Measurements from ENCODE around the gene MPL.

Gene MPL

GRCh38 chr1:43360616-43361015 lies 23.0 kb downstream of the MPL start:
- H3K4me3 ChIP-seq (replicated peaks; ENCODE audit: insufficient read depth, low read length), result peak overlapping the region; percentile 92
- no peak for DNase-seq (ENCODE audit: low read depth in 1 of 2, low spot score in 1 of 2)
- H3K27ac ChIP-seq (replicated peaks), result no peak overlapping the region
- no peaks in the 10 kb centered on the region for H3K27me3 ChIP-seq (ENCODE audit: insufficient read depth, poor library complexity, severe bottlenecking)
- no peak for TF ChIP-seq POLR2AphosphoS5 (IDR thresholded peaks at IDR 0.05; ENCODE audit: low read depth)
- no peak for TF ChIP-seq GABPA (IDR thresholded peaks at IDR 0.05; ENCODE audit: low read depth)
- TF ChIP-seq CTCF (IDR thresholded peaks at IDR 0.05; ENCODE audit: insufficient read depth, low read length), result no peak
- TF ChIP-seq REST (IDR thresholded peaks at IDR 0.05; ENCODE audit: insufficient replicate concordance, low read depth), result no peak
- no peak for TF ChIP-seq SPI1 (IDR thresholded peaks at IDR 0.05; ENCODE audit: borderline replicate concordance, low read depth)

GRCh38 chr1:43363283-43363934 lies 25.8 kb downstream of the MPL start:
- Histone ChIP-seq H3K27me3 (ENCODE audit: insufficient read depth, poor library complexity, severe bottlenecking) (no peaks in the 10 kb centered on the region), H3K4me3 (replicated peaks; ENCODE audit: insufficient read depth, low read length) (no peak overlapping the region), H3K27ac (replicated peaks) (no peak overlapping the region)
- TF ChIP-seq POLR2AphosphoS5 (IDR thresholded peaks at IDR 0.05; ENCODE audit: low read depth) (no peak), CTCF (IDR thresholded peaks at IDR 0.05; ENCODE audit: insufficient read depth, low read length) (no peak), REST (IDR thresholded peaks at IDR 0.05; ENCODE audit: insufficient replicate concordance, low read depth) (no peak), GABPA (IDR thresholded peaks at IDR 0.05; ENCODE audit: low read depth) (no peak), SPI1 (IDR thresholded peaks at IDR 0.05; ENCODE audit: borderline replicate concordance, low read depth) (no peak)
- DNase-seq (ENCODE audit: low read depth in 1 of 2, low spot score in 1 of 2), result peak in 1 of 2 experiments; percentile 12

GRCh38 chr1:43363935-43364525 lies 26.4 kb downstream of the MPL start:
- TF ChIP-seq GABPA (IDR thresholded peaks at IDR 0.05; ENCODE audit: low read depth), result no peak
- no peak for TF ChIP-seq REST (IDR thresholded peaks at IDR 0.05; ENCODE audit: insufficient replicate concordance, low read depth)
- TF ChIP-seq SPI1 (IDR thresholded peaks at IDR 0.05; ENCODE audit: borderline replicate concordance, low read depth), result no peak
- TF ChIP-seq POLR2AphosphoS5 (IDR thresholded peaks at IDR 0.05; ENCODE audit: low read depth), result no peak
- no peak for TF ChIP-seq CTCF (IDR thresholded peaks at IDR 0.05; ENCODE audit: insufficient read depth, low read length)
- Histone ChIP-seq H3K4me3 (replicated peaks; ENCODE audit: insufficient read depth, low read length) (no peak overlapping the region), H3K27ac (replicated peaks) (no peak overlapping the region), H3K27me3 (ENCODE audit: insufficient read depth, poor library complexity, severe bottlenecking) (no peaks in the 10 kb centered on the region)
- DNase-seq (ENCODE audit: low read depth in 1 of 2, low spot score in 1 of 2), result no peak

Measured in HL-60 (cell line).